Measurements from ENCODE around the gene KRTAP5-5. TPM values are rescaled to one million over a fixed set of nuclear protein-coding genes. Genes with fewer than 3 reads are reported as not detected.
"Not testable (repeated sequence)": the region's sequence is repeated elsewhere in the genome, so short reads cannot be mapped to it uniquely, and the experiment has no call there.

The KRTAP5-5 gene, protein sequence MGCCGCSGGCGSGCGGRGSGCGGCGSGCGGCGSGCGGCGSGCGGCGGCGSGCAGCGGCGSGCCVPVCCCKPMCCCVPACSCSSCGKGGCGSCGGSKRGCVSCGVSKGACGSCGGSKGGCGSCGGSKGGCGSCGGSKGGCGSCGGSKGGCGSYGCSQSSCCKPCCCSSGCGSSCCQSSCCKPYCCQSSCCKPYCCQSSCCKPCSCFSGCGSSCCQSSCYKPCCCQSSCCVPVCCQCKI
- total RNA-seq (2014; rRNA removed; shearing (Covaris generic); ENCODE audit: low replicate concordance), result not detected in 2 replicates

DNA sequence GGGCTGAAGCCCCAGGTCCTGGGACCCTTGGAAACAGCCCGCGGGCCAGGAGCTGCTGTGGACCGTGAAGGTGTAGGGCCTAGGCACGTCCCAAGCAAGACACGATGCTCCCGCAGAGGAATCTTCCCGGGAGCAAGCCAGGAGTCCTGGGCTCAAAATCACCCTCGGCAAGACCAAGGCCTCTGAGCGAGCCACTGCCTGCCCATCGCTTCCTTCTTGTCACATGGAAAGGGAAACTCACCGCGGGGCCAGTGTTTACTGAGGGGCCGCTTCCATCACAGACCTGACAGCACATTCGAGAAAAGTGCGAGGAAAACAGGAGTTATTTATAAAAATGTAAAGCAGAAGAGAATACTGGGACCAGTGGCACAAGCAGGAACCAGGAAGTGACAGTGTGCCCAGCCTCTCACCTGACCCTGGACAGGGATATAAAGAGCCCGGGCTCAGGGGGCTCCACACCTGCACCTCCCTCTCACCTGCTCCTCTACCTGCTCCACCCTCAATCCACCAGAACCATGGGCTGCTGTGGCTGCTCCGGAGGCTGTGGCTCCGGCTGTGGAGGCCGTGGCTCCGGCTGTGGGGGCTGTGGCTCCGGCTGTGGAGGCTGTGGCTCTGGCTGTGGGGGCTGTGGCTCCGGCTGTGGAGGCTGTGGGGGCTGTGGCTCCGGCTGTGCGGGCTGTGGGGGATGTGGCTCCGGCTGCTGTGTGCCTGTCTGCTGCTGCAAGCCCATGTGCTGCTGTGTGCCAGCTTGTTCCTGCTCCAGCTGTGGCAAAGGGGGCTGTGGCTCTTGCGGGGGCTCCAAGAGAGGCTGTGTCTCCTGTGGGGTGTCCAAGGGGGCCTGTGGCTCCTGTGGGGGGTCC is at the start of gene KRTAP5-5:
Gene KRTAP5-5, plus strand, starts transcription at position 450 of the 860 bp plus-strand sequence. Its CDS starts 66 bp downstream, at position 516.
- no peaks in the 10 kb centered on the region for H3K9me3 ChIP-seq (ENCODE audit: low read length)
- no peak within 1 kb of the TSS for H3K27ac ChIP-seq (ENCODE audit: low read length)
- no peaks in the 10 kb centered on the region for H3K36me3 ChIP-seq (ENCODE audit: insufficient read depth, low read length)
- no peaks in the 10 kb centered on the region for H4K20me1 ChIP-seq (ENCODE audit: insufficient read depth, low read depth, low read length)
- H3K4me2 ChIP-seq (ENCODE audit: low read depth, low read length, poor library complexity, severe bottlenecking), result no peak within 1 kb of the TSS
- DNase-seq, result no peak
- H3K4me1 ChIP-seq (ENCODE audit: low read length), result no peaks in the 10 kb centered on the region
- H3K9ac ChIP-seq (ENCODE audit: low read length), result no peak within 1 kb of the TSS
- H3K9me2 ChIP-seq (replicated peaks; ENCODE audit: insufficient read depth, low read length), result no peaks in the 10 kb centered on the region
- H3K79me2 ChIP-seq (ENCODE audit: low read length), result no peaks in the 10 kb centered on the region
- no peak within 1 kb of the TSS for H3K4me3 ChIP-seq (ENCODE audit: low read length)
- H2AFZ ChIP-seq (ENCODE audit: low read length), result no peak within 1 kb of the TSS
- no peaks in the 10 kb centered on the region for H3K27me3 ChIP-seq (ENCODE audit: low read length)

DNA sequence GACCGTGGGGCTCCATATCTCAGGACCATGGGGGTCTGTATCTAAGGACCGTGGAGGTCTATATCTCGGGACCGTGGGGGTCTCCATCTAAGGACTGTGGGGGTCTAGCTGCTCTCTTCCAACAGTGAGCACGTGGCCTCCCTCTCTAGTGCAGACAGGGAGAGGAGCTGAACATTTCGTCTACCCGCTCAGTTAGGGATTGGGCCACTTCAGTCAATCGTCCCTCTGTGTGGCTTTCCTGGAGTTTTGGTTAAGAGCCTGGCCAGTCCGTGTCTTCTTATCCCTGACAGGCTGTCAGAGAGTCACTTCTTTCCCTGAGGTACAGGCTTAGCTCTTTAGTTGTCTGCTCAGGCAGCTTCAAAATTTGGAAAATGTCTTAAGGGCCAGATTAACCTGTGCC is 47.6 kb upstream of the KRTAP5-5 start:
- Histone ChIP-seq H3K36me3 (ENCODE audit: insufficient read depth, low read length) (no peaks in the 10 kb centered on the region), H2AFZ (ENCODE audit: low read length) (no peak overlapping the region), H3K9me3 (ENCODE audit: low read length) (no peaks in the 10 kb centered on the region), H4K20me1 (ENCODE audit: insufficient read depth, low read depth, low read length) (no peaks in the 10 kb centered on the region), H3K4me3 (ENCODE audit: low read length) (no peak overlapping the region), H3K4me2 (ENCODE audit: low read depth, low read length, poor library complexity, severe bottlenecking) (no peak overlapping the region), H3K79me2 (ENCODE audit: low read length) (no peaks in the 10 kb centered on the region), H3K27me3 (ENCODE audit: low read length) (no peaks in the 10 kb centered on the region), H3K9me2 (replicated peaks; ENCODE audit: insufficient read depth, low read length) (no peaks in the 10 kb centered on the region), H3K27ac (ENCODE audit: low read length) (no peak overlapping the region), H3K4me1 (ENCODE audit: low read length) (peaks cover 5% of the 10 kb centered on the region; the same call in 1 of the 2 replicates), H3K9ac (ENCODE audit: low read length) (no peak overlapping the region)
- no peak for DNase-seq

DNA sequence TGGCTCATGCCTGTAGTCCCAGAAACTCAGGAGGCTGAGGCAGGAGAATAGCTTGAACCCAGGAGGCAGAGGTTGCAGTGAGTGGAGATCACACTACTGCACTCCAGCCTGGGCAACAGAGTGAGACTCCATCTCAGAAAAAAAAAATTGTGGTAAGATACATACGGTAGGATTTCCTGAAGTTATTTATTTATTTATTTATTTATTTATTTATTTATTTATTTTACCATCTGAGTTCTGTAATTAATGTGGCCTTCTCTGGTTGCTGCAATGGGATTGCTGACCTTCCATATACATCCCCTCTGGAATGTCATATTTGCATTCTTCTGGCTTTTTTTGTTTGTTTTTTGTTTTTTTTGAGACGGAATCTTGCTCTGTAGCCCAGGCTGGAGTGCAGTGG is 46.7 kb upstream of the KRTAP5-5 start:
- not testable (repeated sequence) for H3K9me2 ChIP-seq (replicated peaks; ENCODE audit: insufficient read depth, low read length); H4K20me1 ChIP-seq (ENCODE audit: insufficient read depth, low read depth, low read length); H3K9me3 ChIP-seq (ENCODE audit: low read length); H3K79me2 ChIP-seq (ENCODE audit: low read length); H3K4me3 ChIP-seq (ENCODE audit: low read length); H3K36me3 ChIP-seq (ENCODE audit: insufficient read depth, low read length); H3K27ac ChIP-seq (ENCODE audit: low read length); H3K27me3 ChIP-seq (ENCODE audit: low read length); H3K4me1 ChIP-seq (ENCODE audit: low read length); H2AFZ ChIP-seq (ENCODE audit: low read length); DNase-seq; H3K9ac ChIP-seq (ENCODE audit: low read length); H3K4me2 ChIP-seq (ENCODE audit: low read depth, low read length, poor library complexity, severe bottlenecking)

DNA sequence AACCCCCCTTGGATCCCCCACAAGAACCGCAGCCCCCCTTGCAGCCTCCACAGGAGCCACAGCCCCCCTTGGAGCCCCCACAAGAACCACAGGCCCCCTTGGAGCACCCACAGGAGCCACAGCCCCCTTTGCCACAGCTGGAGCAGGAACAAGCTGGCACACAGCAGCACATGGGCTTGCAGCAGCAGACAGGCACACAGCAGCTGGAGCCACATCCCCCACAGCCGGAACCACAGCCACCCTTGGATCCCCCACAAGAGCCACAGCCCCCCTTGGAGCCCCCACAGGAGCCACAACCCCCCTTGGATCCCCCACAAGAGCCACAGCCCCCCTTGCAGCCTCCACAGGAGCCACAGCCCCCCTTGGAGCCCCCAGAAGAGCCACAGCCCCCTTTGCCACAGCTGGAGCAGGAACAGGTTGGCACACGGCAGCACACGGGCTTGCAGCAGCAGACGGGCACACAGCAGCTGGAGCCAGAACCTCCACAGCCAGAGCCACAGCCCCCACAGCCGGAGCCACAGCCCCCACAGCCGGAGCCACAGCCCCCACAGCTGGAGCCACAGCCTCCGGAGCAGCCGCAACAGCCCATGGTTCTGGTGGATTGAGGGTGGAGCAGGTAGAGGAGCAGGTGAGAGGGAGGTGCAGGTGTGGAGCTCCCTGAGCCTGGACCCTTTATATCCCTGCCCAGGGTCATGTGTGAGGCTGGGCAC is 44.8 kb upstream of the KRTAP5-5 start, which contains the start of gene KRTAP5-1:
Gene KRTAP5-1, minus strand, starts transcription at position 623 of the 710 bp plus-strand sequence. Its CDS starts 34 bp downstream, at position 589.
- H3K4me1 ChIP-seq (ENCODE audit: low read length); DNase-seq; H3K9ac ChIP-seq (ENCODE audit: low read length); H3K36me3 ChIP-seq (ENCODE audit: insufficient read depth, low read length); H3K27me3 ChIP-seq (ENCODE audit: low read length); H3K79me2 ChIP-seq (ENCODE audit: low read length); H3K4me3 ChIP-seq (ENCODE audit: low read length); H4K20me1 ChIP-seq (ENCODE audit: insufficient read depth, low read depth, low read length); H3K27ac ChIP-seq (ENCODE audit: low read length); H3K9me3 ChIP-seq (ENCODE audit: low read length); H3K9me2 ChIP-seq (replicated peaks; ENCODE audit: insufficient read depth, low read length); H3K4me2 ChIP-seq (ENCODE audit: low read depth, low read length, poor library complexity, severe bottlenecking); H2AFZ ChIP-seq (ENCODE audit: low read length): not testable (repeated sequence)

DNA sequence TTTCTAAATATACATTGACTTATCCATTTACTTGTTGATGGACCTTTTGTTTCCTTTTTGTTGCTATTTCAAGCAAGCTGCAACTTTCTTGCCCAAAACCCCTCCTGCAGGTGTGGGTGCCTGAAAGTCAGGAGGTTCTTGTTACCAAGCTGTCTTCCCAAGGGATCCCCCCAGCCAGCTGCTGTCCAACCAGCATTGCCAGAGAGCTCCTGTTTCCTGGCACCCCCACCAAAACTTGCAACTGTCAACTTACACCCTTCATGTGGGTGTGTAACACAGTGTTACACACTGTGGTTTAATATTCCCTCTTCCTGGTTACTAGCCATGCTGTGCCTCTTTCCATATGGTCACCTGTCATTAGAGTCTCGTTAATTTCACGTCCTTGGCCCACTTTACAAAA is 42.9 kb upstream of the KRTAP5-5 start:
- H3K4me3 ChIP-seq (ENCODE audit: low read length), result no peak overlapping the region
- H3K4me2 ChIP-seq (ENCODE audit: low read depth, low read length, poor library complexity, severe bottlenecking), result no peak overlapping the region
- H3K9me3 ChIP-seq (ENCODE audit: low read length), result no peaks in the 10 kb centered on the region
- no peak for DNase-seq
- H3K27ac ChIP-seq (ENCODE audit: low read length), result no peak overlapping the region
- H2AFZ ChIP-seq (ENCODE audit: low read length), result no peak overlapping the region
- H3K36me3 ChIP-seq (ENCODE audit: insufficient read depth, low read length), result no peaks in the 10 kb centered on the region
- no peaks in the 10 kb centered on the region for H4K20me1 ChIP-seq (ENCODE audit: insufficient read depth, low read depth, low read length)
- peaks cover 5% of the 10 kb centered on the region; the same call in 1 of the 2 replicates for H3K4me1 ChIP-seq (ENCODE audit: low read length)
- H3K27me3 ChIP-seq (ENCODE audit: low read length), result no peaks in the 10 kb centered on the region
- H3K9ac ChIP-seq (ENCODE audit: low read length), result no peak overlapping the region
- H3K9me2 ChIP-seq (replicated peaks; ENCODE audit: insufficient read depth, low read length), result no peaks in the 10 kb centered on the region
- no peaks in the 10 kb centered on the region for H3K79me2 ChIP-seq (ENCODE audit: low read length)

DNA sequence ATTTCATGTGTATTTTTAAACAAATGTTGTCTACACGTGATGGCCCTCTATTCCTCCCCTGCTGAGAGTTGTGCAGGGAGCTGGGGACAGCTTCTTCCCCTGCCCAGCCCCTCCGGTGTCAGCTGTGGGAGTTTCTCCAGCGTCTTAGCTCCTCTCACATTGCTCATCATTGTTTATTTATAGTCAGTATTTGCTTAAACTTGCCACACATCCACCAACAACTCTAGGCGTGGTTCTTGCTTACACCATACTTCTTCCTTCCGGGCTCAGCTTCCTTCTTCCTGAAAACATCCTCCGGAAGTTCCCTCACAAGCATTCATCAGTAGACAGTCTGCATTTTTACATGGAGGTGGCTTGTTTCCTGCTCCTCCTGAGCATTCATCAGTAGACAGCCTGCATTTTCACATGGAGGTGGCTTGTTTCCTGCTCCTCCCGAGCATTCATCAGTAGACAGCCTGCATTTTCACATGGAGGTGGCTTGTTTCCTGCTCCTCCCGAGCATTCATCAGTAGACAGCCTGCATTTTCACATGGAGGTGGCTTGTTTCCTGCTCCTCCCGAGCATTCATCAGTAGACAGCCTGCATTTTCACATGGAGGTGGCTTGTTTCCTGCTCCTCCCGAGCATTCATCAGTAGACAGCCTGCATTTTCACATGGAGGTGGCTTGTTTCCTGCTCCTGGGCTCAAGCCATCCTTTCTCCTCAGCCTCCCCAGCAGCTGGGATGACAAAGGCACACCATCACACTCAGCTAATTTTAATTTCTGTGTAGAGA is 40.2 kb upstream of the KRTAP5-5 start:
- H3K4me2 ChIP-seq (ENCODE audit: low read depth, low read length, poor library complexity, severe bottlenecking); H4K20me1 ChIP-seq (ENCODE audit: insufficient read depth, low read depth, low read length); H3K27ac ChIP-seq (ENCODE audit: low read length); H3K27me3 ChIP-seq (ENCODE audit: low read length); H3K79me2 ChIP-seq (ENCODE audit: low read length); H3K36me3 ChIP-seq (ENCODE audit: insufficient read depth, low read length); DNase-seq; H3K9me3 ChIP-seq (ENCODE audit: low read length); H3K4me1 ChIP-seq (ENCODE audit: low read length); H3K9ac ChIP-seq (ENCODE audit: low read length); H2AFZ ChIP-seq (ENCODE audit: low read length); H3K4me3 ChIP-seq (ENCODE audit: low read length); H3K9me2 ChIP-seq (replicated peaks; ENCODE audit: insufficient read depth, low read length): not testable (repeated sequence)

DNA sequence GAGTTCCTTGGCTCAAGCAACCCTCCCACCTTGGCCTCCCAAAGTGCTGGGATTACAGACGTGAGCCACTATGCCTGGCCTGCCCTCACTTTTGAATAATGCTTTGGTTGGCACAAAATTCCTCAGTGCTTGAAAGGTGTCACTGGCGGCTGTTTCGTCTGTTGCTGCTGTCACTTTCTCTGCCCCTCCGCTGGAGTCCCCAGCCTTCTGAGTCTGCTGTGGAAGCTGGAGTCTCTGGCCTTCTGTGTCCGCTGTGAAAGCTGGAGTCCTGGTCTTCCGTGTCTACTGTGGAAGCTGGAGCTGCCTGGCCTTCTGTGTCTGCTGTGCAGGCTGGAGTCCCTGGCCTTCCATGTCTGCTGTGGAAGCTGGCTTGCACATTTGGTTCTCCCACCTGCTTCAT is 39.6 kb upstream of the KRTAP5-5 start:
- Histone ChIP-seq H3K36me3 (ENCODE audit: insufficient read depth, low read length) (no peaks in the 10 kb centered on the region), H3K4me1 (ENCODE audit: low read length) (peaks cover 5% of the 10 kb centered on the region; the same call in 1 of the 2 replicates), H3K27ac (ENCODE audit: low read length) (no peak overlapping the region), H3K4me3 (ENCODE audit: low read length) (no peak overlapping the region), H3K9ac (ENCODE audit: low read length) (no peak overlapping the region), H4K20me1 (ENCODE audit: insufficient read depth, low read depth, low read length) (no peaks in the 10 kb centered on the region), H3K27me3 (ENCODE audit: low read length) (no peaks in the 10 kb centered on the region), H3K79me2 (ENCODE audit: low read length) (no peaks in the 10 kb centered on the region), H2AFZ (ENCODE audit: low read length) (no peak overlapping the region), H3K9me2 (replicated peaks; ENCODE audit: insufficient read depth, low read length) (no peaks in the 10 kb centered on the region), H3K9me3 (ENCODE audit: low read length) (no peaks in the 10 kb centered on the region), H3K4me2 (ENCODE audit: low read depth, low read length, poor library complexity, severe bottlenecking) (no peak overlapping the region)
- DNase-seq, result no peak

Measured in Karpas-422 (cell line).